HepG2 (cell line): Measurements from ENCODE around the gene UCKL1. TPM values are rescaled to one million over a fixed set of nuclear protein-coding genes. Genes with fewer than 3 reads are reported as not detected.

Source experiments
- ETV5 ChIP-seq: IDR thresholded peaks from 2 replicates; pipeline ENCODE4 v1.6.1; 2018; ENCODE audit warnings: missing biosample characterization, missing genetic modification reagents, inconsistent platforms, borderline replicate concordance
- GABPB1 ChIP-seq: IDR thresholded peaks from 2 replicates; pipeline ENCODE4 v1.6.1; 2016; ENCODE audit warnings: mild to moderate bottlenecking, missing genetic modification reagents, moderate library complexity, missing compliant biosample characterization
- GZF1 ChIP-seq: sonication (generic); formaldehyde crosslinking; IDR thresholded peaks from 2 replicates; pipeline ENCODE4 v1.5.1; 2020; ENCODE audit warnings: mild to moderate bottlenecking, missing genetic modification reagents
- KDM5B ChIP-seq: sonication (generic); formaldehyde crosslinking; IDR thresholded peaks from 2 replicates; pipeline ENCODE4 v1.4.0; 2020; ENCODE audit warnings: missing genetic modification reagents, mild to moderate bottlenecking, borderline replicate concordance
- MAFG ChIP-seq: sonication (generic); formaldehyde crosslinking; IDR thresholded peaks from 2 replicates; pipeline ENCODE4 v1.5.1; 2020; ENCODE audit warnings: mild to moderate bottlenecking, missing genetic modification reagents
- NFE2L1 ChIP-seq: sonication (generic); formaldehyde crosslinking; IDR thresholded peaks from 2 replicates; pipeline ENCODE4 v1.4.0; 2020; ENCODE audit warnings: missing genetic modification reagents, mild to moderate bottlenecking, borderline replicate concordance
- SMAD9 ChIP-seq: sonication (generic); formaldehyde crosslinking; IDR thresholded peaks from 2 replicates; pipeline ENCODE4 v1.5.1; 2020; ENCODE audit warnings: mild to moderate bottlenecking, missing genetic modification reagents
- ZNF230 ChIP-seq: sonication (generic); formaldehyde crosslinking; IDR thresholded peaks from 2 replicates; pipeline ENCODE4 v1.4.0; 2020; ENCODE audit warnings: mild to moderate bottlenecking, missing genetic modification reagents
- ZNF790 ChIP-seq: sonication (generic); formaldehyde crosslinking; IDR thresholded peaks from 2 replicates; pipeline ENCODE4 v1.8.0; 2022; ENCODE audit warnings: missing genetic modification reagents, mild to moderate bottlenecking, borderline replicate concordance
- ZNF879 ChIP-seq: sonication (generic); formaldehyde crosslinking; IDR thresholded peaks from 2 replicates; pipeline ENCODE4 v1.8.1; 2023; ENCODE audit warnings: missing genetic modification reagents
- ZZZ3 ChIP-seq: sonication (generic); formaldehyde crosslinking; IDR thresholded peaks from 2 replicates; pipeline ENCODE4 v1.4.0; 2020; ENCODE audit warnings: missing genetic modification reagents, mild to moderate bottlenecking, borderline replicate concordance
- polyA plus RNA-seq, 8 experiments: library from polyadenylated mRNA; depleted of rRNA in 3 of 8; stranded (reverse) in 7 of 8; unstranded in 1 of 8; fragments of >200 nt; fragmentation: Illumina TruSeq in 4 of 8; extraction: Trizol in 4 of 8; gene quantifications; 2 replicates each; pipeline versions ENCODE4 v1.2.1 to v1.2.3, GENCODE V29; 2011 to 2016; ENCODE audit warnings: low read depth in 4 of 8, missing spikeins in 1 of 8, mixed read lengths in 1 of 8; ENCODE audit not compliant: insufficient read depth in 1 of 8
- total RNA-seq, 5 experiments: library from RNA; depleted of rRNA; stranded (reverse); fragments of >200 nt; fragmentation: Illumina TruSeq; extraction: Trizol; gene quantifications; 2 replicates each; pipeline ENCODE4 v1.2.3, GENCODE V29; 2016; ENCODE audit warnings: low read depth in 1 of 5
- TF ChIP-seq, protein P1 (sequence below): sonication (generic); formaldehyde crosslinking; IDR thresholded peaks from 2 replicates; pipeline ENCODE4 v1.4.0; 2020; ENCODE audit warnings: missing genetic modification reagents
- TF ChIP-seq, protein P2 (sequence below): IDR thresholded peaks from 2 replicates; pipeline ENCODE4 v1.6.1; 2016; ENCODE audit warnings: low read depth, borderline replicate concordance
- TF ChIP-seq, protein P3 (sequence below): sonication (generic); formaldehyde crosslinking; IDR thresholded peaks from 2 replicates; pipeline ENCODE4 v1.4.0; 2020; ENCODE audit warnings: missing genetic modification reagents
- TF ChIP-seq, protein P4 (sequence below): sonication (generic); formaldehyde crosslinking; IDR thresholded peaks from 2 replicates; pipeline ENCODE4 v1.4.0; 2020; ENCODE audit warnings: missing genetic modification reagents
- TF ChIP-seq, protein P5 (sequence below): sonication (generic); formaldehyde crosslinking; IDR thresholded peaks from 2 replicates; pipeline ENCODE4 v1.5.0; 2020; ENCODE audit warnings: missing genetic modification reagents
- TF ChIP-seq, protein P6 (sequence below): sonication (generic); formaldehyde crosslinking; IDR thresholded peaks from 2 replicates; pipeline ENCODE4 v1.4.0; 2020; ENCODE audit warnings: low read depth, mild to moderate bottlenecking, missing genetic modification reagents
- TF ChIP-seq, protein P7 (sequence below): IDR thresholded peaks from 2 replicates; pipeline ENCODE4 v1.6.1; 2016

UCKL1 gene
- total and polyA plus RNA-seq, 2 of the 13 experiments (the other 11 are each of a cell fraction or from before 2014, with no cell fraction given) = 50.2 to 126 TPM

DNA sequence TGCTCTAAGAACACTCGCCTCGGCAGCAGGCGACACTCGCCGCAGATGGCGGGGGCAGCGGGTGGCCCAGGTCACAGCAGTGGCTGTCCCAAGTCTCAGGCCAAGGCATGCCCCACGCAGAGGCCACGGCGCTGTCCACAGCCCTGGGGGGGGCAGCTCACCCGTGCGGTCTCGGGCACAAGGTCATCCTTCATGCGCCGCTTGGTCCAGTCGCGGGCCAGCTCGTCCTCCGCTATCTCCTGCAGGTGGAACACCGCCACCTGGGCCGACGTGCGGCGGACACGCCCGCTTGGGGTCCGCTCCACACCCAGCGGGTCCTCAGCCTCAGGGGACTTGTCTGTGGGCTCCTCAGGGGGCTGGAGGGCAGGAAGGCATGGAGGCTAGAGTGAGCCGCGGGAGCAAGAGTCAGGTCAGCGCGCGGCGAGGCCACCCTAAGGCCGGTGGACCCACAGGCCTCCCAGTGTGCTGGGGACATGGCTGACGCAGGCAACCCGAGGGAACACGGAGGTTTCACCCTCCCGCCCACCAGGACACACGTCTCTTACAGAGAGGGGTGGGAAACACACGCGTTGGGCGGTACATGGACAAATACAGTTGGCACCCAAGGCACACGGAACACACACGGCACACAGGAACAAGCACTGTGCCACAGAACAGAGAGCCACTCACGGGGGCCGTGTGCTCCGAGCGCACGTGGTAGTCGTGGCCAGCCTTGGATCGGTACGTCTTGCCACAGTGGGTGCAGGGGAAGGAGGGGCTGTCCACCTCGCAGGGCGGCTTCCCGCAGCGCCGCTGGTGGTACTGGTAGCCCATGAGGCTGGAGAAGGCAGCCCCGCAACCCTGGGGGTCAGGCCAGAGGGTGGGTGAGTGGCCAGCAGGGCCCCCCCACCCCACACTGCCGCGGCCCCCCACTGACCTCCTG is 6.5 kb upstream of the UCKL1 start (continued):
- TF ChIP-seq, protein P1, sequence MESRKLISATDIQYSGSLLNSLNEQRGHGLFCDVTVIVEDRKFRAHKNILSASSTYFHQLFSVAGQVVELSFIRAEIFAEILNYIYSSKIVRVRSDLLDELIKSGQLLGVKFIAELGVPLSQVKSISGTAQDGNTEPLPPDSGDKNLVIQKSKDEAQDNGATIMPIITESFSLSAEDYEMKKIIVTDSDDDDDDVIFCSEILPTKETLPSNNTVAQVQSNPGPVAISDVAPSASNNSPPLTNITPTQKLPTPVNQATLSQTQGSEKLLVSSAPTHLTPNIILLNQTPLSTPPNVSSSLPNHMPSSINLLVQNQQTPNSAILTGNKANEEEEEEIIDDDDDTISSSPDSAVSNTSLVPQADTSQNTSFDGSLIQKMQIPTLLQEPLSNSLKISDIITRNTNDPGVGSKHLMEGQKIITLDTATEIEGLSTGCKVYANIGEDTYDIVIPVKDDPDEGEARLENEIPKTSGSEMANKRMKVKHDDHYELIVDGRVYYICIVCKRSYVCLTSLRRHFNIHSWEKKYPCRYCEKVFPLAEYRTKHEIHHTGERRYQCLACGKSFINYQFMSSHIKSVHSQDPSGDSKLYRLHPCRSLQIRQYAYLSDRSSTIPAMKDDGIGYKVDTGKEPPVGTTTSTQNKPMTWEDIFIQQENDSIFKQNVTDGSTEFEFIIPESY = peak; percentile 39
- TF ChIP-seq SMAD9 (no peak), NFE2L1 (CRISPR knock-in tag) (no peak), GABPB1 (peak; percentile 3; the same call in 1 of the 2 replicates), ETV5 (CRISPR knock-in tag) (no peak), GZF1 (no peak), MAFG (CRISPR knock-in tag) (0 out of 2 replicates have a peak, but pooled peaks have one; percentile 27), ZNF230 (CRISPR knock-in tag) (no peak), ZNF790 (no peak), ZZZ3 (0 out of 2 replicates have a peak, but pooled peaks have one; percentile 25), ZNF879 (CRISPR knock-in tag) (no peak), KDM5B (0 out of 2 replicates have a peak, but pooled peaks have one; percentile 10)
- TF ChIP-seq, protein P2, sequence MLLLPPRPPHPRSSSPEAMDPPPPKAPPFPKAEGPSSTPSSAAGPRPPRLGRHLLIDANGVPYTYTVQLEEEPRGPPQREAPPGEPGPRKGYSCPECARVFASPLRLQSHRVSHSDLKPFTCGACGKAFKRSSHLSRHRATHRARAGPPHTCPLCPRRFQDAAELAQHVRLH (CRISPR knock-in tag) = no peak
- TF ChIP-seq, protein P3, sequence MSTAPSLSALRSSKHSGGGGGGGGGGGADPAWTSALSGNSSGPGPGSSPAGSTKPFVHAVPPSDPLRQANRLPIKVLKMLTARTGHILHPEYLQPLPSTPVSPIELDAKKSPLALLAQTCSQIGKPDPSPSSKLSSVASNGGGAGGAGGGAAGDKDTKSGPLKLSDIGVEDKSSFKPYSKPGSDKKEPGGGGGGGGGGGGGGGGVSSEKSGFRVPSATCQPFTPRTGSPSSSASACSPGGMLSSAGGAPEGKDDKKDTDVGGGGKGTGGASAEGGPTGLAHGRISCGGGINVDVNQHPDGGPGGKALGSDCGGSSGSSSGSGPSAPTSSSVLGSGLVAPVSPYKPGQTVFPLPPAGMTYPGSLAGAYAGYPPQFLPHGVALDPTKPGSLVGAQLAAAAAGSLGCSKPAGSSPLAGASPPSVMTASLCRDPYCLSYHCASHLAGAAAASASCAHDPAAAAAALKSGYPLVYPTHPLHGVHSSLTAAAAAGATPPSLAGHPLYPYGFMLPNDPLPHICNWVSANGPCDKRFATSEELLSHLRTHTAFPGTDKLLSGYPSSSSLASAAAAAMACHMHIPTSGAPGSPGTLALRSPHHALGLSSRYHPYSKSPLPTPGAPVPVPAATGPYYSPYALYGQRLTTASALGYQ (CRISPR knock-in tag) = no peak
- TF ChIP-seq, protein P4, sequence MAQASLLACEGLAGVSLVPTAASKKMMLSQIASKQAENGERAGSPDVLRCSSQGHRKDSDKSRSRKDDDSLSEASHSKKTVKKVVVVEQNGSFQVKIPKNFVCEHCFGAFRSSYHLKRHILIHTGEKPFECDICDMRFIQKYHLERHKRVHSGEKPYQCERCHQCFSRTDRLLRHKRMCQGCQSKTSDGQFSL (CRISPR knock-in tag) = 0 out of 2 replicates have a peak, but pooled peaks have one; percentile 48
- TF ChIP-seq, protein P5, sequence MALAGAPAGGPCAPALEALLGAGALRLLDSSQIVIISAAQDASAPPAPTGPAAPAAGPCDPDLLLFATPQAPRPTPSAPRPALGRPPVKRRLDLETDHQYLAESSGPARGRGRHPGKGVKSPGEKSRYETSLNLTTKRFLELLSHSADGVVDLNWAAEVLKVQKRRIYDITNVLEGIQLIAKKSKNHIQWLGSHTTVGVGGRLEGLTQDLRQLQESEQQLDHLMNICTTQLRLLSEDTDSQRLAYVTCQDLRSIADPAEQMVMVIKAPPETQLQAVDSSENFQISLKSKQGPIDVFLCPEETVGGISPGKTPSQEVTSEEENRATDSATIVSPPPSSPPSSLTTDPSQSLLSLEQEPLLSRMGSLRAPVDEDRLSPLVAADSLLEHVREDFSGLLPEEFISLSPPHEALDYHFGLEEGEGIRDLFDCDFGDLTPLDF (CRISPR knock-in tag) = no peak
- TF ChIP-seq, protein P6, sequence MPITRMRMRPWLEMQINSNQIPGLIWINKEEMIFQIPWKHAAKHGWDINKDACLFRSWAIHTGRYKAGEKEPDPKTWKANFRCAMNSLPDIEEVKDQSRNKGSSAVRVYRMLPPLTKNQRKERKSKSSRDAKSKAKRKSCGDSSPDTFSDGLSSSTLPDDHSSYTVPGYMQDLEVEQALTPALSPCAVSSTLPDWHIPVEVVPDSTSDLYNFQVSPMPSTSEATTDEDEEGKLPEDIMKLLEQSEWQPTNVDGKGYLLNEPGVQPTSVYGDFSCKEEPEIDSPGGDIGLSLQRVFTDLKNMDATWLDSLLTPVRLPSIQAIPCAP (CRISPR knock-in tag) = no peak
- TF ChIP-seq, protein P7, sequence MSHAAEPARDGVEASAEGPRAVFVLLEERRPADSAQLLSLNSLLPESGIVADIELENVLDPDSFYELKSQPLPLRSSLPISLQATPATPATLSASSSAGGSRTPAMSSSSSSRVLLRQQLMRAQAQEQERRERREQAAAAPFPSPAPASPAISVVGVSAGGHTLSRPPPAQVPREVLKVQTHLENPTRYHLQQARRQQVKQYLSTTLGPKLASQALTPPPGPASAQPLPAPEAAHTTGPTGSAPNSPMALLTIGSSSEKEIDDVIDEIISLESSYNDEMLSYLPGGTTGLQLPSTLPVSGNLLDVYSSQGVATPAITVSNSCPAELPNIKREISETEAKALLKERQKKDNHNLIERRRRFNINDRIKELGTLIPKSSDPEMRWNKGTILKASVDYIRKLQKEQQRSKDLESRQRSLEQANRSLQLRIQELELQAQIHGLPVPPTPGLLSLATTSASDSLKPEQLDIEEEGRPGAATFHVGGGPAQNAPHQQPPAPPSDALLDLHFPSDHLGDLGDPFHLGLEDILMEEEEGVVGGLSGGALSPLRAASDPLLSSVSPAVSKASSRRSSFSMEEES = no peak
- TF ChIP-seq, all 625 proteins: peak for 10
